ENCODE measurements around the gene DXO.

DNA sequence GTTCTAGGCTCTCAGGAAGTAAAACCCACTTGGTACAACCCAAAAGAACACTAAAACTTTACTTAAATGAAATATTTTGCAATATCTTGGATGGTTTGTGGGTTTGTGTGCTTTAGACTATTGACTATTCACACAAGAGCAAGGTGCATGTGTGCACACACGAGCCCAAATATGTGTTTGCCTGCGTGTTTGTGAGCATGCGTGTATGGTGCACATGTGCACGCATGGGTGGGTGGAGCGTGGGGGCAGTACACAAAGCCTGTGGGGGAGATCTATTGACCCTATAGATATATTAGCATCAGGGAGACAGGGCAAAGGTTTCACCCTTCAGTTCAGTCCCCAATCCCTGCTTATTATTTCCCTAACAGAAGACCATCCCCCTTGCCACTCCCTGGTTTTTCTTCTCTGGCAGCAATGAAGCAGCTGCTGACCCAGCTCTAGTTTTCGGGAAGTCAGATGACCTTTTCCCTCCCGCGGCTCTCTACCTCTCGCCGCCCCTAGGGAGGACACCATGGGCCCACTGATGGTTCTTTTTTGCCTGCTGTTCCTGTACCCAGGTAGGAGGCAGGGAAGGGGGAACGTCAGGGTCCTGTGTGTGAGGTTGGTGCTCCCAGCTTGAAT, 44.6 kb downstream of the DXO start, which contains the start of gene C2:
- TF ChIP-seq, protein P1, sequence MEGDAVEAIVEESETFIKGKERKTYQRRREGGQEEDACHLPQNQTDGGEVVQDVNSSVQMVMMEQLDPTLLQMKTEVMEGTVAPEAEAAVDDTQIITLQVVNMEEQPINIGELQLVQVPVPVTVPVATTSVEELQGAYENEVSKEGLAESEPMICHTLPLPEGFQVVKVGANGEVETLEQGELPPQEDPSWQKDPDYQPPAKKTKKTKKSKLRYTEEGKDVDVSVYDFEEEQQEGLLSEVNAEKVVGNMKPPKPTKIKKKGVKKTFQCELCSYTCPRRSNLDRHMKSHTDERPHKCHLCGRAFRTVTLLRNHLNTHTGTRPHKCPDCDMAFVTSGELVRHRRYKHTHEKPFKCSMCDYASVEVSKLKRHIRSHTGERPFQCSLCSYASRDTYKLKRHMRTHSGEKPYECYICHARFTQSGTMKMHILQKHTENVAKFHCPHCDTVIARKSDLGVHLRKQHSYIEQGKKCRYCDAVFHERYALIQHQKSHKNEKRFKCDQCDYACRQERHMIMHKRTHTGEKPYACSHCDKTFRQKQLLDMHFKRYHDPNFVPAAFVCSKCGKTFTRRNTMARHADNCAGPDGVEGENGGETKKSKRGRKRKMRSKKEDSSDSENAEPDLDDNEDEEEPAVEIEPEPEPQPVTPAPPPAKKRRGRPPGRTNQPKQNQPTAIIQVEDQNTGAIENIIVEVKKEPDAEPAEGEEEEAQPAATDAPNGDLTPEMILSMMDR (IDR thresholded peaks at IDR 0.05) = no peak
- TF ChIP-seq POLR2A (IDR thresholded peaks at IDR 0.05) = no peak

All from body of pancreas (tissue), 4 donors.